DMS 273 treated with DMSO at 0.1 percent for 48 hours (cell line): Measurements from ENCODE around the gene DPAGT1.

ENCODE experiments used
- DNase-seq: peaks from one replicate; lab custom pipeline; 2025; lab: John Stamatoyannopoulos, UW

DPAGT1 gene

DNA sequence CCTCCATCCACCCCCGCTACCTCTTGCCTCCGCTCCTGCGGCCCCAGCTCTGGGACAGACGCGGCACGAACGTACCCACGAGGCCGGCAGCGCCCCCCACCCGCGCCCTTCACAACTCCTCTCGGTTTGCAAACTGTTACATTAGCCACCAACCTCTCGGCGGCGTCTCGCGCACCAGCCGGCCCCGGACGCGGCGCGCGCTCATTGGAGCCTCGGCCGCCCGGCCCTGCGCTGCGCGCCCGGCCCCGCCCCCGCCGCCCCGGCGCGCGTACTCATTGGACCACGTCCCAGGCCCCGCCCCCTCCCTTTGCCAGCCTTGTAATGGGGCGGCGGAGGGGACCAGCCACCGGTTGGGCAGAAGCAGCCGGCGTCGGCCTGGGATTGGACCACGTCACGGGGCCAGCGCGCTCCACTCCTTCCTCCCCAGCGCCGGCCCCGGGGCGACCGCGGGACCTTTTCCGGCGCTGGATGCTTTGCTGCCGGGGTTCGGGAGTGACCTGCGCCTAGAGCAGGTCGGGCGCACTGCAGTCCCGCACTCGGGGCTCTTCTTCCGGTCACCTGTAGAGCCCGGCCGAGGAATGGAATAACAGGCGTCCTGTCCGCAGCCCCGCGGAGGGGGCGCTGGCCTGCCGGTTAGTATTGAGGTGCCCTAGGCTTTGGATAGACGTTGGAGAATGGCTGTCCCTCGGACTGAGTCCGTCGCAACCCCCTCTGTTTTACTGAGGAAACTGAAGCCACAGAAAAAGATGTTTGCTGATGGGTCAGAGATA, 44.5 kb downstream of the DPAGT1 start, which contains the start of gene HYOU1:
HYOU1 (minus strand) TSS at position 206 of the 770 bp plus-strand sequence. CDS start 1,045 bp downstream, outside the sequence.
- DNase-seq, result peak; percentile 85

GRCh38 chr11:119056421-119056999, 45.1 kb downstream of the DPAGT1 start:
- DNase-seq, result no peak

DNA sequence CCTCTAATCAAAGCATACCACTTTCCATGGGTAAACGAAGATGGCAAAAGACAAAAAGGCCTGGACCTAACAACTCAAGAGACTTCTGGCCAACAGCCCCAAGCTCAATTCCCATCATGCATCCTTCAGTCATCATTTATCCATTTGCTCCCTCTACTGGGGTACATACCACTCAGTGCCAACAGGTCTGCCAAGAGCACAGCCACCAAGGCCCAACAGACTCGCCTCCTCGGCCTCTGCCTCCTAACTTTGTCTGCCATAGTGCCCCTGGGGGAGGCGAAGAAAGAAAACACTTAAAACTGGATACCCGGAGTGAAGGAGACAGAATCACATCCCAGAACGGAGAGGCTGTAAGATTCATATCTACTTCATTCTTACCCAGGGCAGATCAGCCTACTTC, 45.8 kb downstream of the DPAGT1 start:
- no peak for DNase-seq

DNA sequence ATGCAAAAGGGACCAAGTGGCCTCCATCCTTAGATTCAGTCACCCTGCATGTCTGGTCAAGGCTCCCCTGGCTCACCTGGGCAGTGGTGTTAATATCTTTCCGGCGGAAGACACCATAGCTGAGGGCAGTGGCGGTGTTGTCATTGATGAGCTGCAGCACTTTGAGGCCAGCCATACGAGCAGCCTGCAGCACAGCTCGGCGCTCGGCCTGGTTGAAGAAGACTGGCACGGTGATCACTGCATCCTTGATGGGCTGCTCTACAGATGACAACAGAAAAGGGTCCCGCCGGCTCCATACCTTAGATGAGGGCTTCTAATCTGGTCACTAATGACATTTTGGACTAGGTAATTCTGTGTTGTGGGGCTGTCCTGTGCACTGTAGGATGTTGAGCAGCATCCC, 47.2 kb downstream of the DPAGT1 start:
- DNase-seq, result no peak

DNA sequence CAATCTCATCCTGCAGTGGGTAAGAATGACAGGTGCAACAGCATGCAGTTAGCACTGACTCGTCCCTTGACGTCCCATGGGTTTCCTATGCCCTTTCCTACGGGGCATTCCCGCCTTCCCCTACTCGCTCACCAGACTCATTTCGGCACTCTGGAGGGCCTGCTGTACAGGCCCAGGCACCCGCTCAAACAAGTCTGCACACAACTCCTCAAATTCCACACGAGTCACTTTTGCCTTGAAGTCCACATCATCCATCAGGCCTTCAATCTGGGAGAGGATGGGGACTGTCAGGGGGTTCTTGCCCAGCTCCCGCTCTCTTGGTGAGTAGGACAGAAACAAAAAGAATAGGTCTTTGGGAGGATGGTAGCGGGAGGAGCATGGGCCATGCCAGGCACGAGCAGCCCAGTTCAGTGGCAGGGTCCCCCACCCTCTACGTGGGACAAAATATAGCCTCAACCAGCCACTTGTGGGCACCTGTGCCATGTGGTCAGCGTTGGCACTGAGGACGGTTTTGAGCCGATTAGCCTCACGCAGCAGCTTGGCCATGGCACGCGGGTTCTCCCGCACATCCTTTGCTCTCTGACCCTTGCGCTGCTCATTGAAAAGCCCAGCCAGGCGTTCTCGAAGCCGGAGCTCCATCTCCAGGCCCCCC, 49.4 kb downstream of the DPAGT1 start:
- DNase-seq, result no peak

DNA sequence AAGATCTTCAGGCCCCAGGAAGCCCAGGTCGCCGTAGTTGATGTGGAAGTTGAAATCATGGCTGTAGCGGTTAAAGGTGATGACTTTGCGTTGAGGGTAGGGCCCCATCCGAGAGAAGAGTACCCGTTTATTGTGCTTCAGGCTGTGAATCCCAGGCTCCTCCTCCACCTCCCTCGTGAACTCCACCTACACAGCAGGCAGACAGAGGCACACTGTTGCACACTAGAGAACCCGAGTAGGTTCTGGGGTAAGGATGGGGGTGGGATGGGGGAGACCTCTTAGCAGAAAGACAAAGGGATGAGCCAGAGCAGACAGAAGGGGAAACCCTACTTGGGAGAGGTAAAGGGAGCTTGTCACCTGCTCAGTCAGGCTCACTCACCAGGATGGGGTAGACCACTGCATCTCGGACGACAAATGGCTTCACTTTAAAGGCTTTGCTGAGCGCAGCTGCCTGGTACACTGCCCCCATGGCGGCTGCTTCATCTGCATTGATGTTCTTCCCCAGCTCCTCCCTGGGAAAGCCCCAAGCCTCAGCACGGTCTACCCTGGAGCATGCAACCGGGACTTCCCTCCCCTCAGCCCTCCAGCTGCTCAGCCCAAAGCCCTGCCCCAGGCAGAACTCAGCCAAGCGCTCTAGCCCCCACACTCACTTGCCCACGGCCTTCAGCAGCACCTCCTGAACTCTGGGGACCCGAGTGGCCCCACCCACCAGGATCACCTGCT, 50.1 kb downstream of the DPAGT1 start:
- DNase-seq, result no peak

DNA sequence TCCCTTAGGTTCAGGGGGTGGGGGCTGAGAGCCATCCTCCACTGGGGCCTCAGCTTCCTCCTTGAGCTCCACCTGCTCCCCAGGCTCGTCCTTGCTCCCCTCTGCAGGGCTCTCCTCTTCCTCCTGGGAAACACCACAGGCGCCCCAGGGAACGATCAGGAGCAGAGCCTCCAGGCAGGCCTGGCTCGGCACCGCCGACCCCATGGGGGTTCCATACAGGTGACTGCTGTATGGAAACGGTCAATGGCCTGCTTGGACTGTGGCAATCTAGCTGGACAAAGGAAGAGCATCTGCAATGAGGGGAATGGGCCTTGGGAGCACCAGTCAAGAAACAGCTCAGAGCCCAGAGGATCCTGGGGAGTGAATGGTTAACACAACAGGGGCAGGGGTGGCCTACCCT, 52.6 kb downstream of the DPAGT1 start:
- no peak for DNase-seq

DNA sequence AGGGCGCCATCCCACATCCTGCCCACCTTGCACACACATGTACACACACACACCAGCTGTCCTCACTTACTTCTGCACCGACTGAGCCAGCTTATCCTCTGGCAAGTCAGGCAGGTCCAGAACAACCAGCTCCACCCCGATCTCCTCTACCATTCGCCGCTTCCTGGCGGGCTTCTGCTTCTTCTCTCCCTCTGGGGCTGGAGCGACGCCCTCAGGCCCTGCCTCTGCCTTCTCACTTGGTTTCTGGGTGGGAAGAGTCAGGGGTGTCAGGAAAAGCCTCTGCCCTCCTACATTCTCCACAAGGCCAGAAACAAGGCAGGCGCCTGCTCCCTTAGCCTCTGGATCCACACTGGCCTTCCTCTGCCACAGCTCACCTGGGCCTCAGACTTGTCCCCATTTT, 53.0 kb downstream of the DPAGT1 start:
- DNase-seq, result no peak

GRCh38 chr11:119047205-119047604, 54.4 kb downstream of the DPAGT1 start:
- no peak for DNase-seq
